Central memory CD8-positive, alpha-beta T cell (primary cell): Measurements from ENCODE around the gene TMEM109.
A peak's percentile ranks its signal among the peaks of the same experiment; 100 is the strongest.

Experiments
- ATAC-seq: fragments of 150-1000 bp; cut with Tn5 transposase; replicated peaks from 2 replicates; pipeline ENCODE4 v1.10.0; 2022; ENCODE audit warnings: mild to moderate bottlenecking, moderate FRiP score, moderate number of reproducible peaks; ENCODE audit not compliant: poor library complexity, severe bottlenecking; ENCODE audit errors: extremely low read depth
- DNase-seq, 2 donors: peaks; one replicate each; pipeline ENCODE4 v3.0.0; 2021; ENCODE audit warnings: low spot score in 2 of 2
- H3K27ac Mint-ChIP-seq: one replicate; pipeline ENCODE4 v1.8.0; 2022; ENCODE audit warnings: low read depth, mild to moderate bottlenecking, moderate library complexity, mixed read lengths
- H3K27me3 Mint-ChIP-seq: one replicate; pipeline ENCODE4 v1.8.0; 2022; ENCODE audit warnings: mixed read lengths
- H3K36me3 Mint-ChIP-seq: one replicate; pipeline ENCODE4 v1.8.0; 2022; ENCODE audit warnings: mild to moderate bottlenecking, moderate library complexity, mixed read lengths; ENCODE audit not compliant: insufficient read depth
- H3K4me1 Mint-ChIP-seq: one replicate; pipeline ENCODE4 v1.8.0; 2022; ENCODE audit warnings: mixed read lengths
- H3K4me3 Mint-ChIP-seq: one replicate; pipeline ENCODE4 v1.8.0; 2022; ENCODE audit warnings: mild to moderate bottlenecking, moderate library complexity, mixed read lengths
- H3K9me3 Mint-ChIP-seq: one replicate; pipeline ENCODE4 v1.8.0; 2022; ENCODE audit warnings: mixed read lengths

The TMEM109 gene

GRCh38 chr11:60966890-60967289, 52.9 kb downstream of the TMEM109 start:
- peaks cover 17% of the 10 kb centered on the region for H3K4me1 Mint-ChIP-seq

GRCh38 chr11:60968223-60968622, 54.3 kb downstream of the TMEM109 start:
- no peaks in the 10 kb centered on the region for H3K27me3 Mint-ChIP-seq
- peaks cover 19% of the 10 kb centered on the region for H3K4me1 Mint-ChIP-seq
- no peak for DNase-seq
- ATAC-seq: no peak
- no peak overlapping the region for H3K4me3 Mint-ChIP-seq
- peaks cover 12% of the 10 kb centered on the region for H3K36me3 Mint-ChIP-seq
- H3K9me3 Mint-ChIP-seq: no peaks in the 10 kb centered on the region
- no peak overlapping the region for H3K27ac Mint-ChIP-seq

More at GRCh38 chr11:60966890-60967289, 52.9 kb downstream of the TMEM109 start:
- Mint-ChIP-seq H3K27ac (no peak overlapping the region), H3K36me3 (peaks cover 6% of the 10 kb centered on the region), H3K9me3 (no peaks in the 10 kb centered on the region), H3K4me3 (no peak overlapping the region), H3K27me3 (no peaks in the 10 kb centered on the region)
- ATAC-seq: no peak
- DNase-seq: no peak

GRCh38 chr11:60970369-60970774, 56.4 kb downstream of the TMEM109 start:
- peak; percentile 44 for ATAC-seq
- peaks cover 40% of the 10 kb centered on the region for H3K4me1 Mint-ChIP-seq
- H3K9me3 Mint-ChIP-seq: no peaks in the 10 kb centered on the region
- peak overlapping the region; percentile 89 for H3K4me3 Mint-ChIP-seq
- H3K27me3 Mint-ChIP-seq: no peaks in the 10 kb centered on the region
- peak overlapping the region; percentile 90 for H3K27ac Mint-ChIP-seq
- peak; percentile 69 to 70 for DNase-seq
- H3K36me3 Mint-ChIP-seq: peaks cover 24% of the 10 kb centered on the region

GRCh38 chr11:60970890-60971289, 56.9 kb downstream of the TMEM109 start:
- DNase-seq (no peak), ATAC-seq (no peak)
- Mint-ChIP-seq H3K27me3 (no peaks in the 10 kb centered on the region), H3K4me1 (peaks cover 42% of the 10 kb centered on the region), H3K36me3 (peaks cover 26% of the 10 kb centered on the region), H3K4me3 (peak overlapping the region; percentile 89), H3K9me3 (no peaks in the 10 kb centered on the region), H3K27ac (peak overlapping the region; percentile 90)

DNA sequence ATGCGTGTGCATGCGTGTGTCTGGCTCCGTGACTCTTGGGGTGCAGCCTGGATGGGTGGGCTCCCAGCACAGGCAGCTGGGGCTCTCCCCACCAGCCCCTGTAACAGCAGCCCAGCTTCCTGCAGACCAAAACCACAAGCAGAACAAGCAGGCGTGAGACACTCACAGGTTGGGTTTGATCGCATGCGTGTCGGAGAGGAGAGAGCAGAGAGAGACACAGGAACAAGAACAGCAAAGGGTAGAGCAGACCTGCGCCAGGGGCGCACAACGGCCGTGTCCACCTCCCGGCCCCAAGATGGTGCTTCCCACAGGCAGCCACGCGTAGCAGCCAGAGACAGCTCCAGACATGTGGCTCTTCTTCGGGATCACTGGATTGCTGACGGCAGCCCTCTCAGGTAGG, 57.6 kb downstream of the TMEM109 start, which contains the start of gene CD6:
TSS of gene CD6 (plus strand) at position 161 of the 400 bp plus-strand sequence. CDS start at position 347, 186 bp downstream.
- DNase-seq (peak; percentile 50 to 73), ATAC-seq (peak; percentile 88)
- peak within 1 kb of the TSS; percentile 90 for H3K27ac Mint-ChIP-seq
- H3K4me1 Mint-ChIP-seq: peaks cover 49% of the 10 kb centered on the region
- no peaks in the 10 kb centered on the region for H3K27me3 Mint-ChIP-seq
- H3K4me3 Mint-ChIP-seq: peak within 1 kb of the TSS; percentile 89
- H3K36me3 Mint-ChIP-seq: peaks cover 31% of the 10 kb centered on the region
- no peaks in the 10 kb centered on the region for H3K9me3 Mint-ChIP-seq

DNA sequence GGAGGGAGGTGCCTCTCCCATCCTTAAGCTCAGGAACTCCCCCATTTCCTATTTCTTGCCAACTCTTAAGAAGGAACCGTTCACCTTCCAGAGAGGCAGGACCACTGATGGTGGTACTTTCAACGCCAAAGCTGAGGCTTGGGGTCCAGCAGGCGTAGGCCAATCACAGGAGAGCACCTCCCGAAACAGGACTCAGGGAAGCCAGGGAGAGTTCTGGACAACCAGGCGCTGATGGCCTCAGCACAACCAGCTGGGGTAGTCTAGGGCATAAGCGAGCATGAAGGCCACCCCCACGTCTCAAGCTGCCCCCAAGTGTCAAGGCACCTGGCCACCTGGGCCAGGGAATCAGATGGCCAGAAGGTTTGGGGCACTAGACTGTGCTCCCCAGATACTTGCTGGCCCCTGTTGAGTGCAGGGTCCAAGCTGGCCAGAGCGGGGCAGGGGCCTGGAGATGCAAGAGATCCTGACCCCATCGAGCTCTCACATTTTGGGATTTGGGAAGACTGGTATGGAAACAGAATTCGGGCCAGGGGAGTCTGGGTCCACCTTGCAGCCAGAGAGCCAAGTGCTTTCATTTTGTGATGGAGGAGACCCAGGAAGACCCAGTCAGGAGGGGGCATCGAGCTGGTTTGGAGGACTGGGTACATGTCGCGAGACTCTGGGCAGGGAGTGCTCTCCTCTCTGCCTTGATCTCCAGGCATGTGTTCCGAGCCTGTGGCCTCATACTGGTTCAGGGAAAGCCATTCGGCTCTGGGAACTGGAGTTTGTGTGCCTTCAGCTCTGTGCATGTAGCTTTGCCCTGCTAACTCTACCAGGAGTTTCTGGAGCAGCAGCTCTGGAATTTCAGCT, 58.4 kb downstream of the TMEM109 start:
- Mint-ChIP-seq H3K36me3 (peaks cover 36% of the 10 kb centered on the region), H3K4me1 (peaks cover 56% of the 10 kb centered on the region), H3K9me3 (no peaks in the 10 kb centered on the region), H3K4me3 (peak overlapping the region; percentile 89), H3K27ac (peak overlapping the region; percentile 90), H3K27me3 (no peaks in the 10 kb centered on the region)
- ATAC-seq (no peak), DNase-seq (no peak)
